GM12864 (cell line): Measurements from ENCODE around the gene SPRR2D.

Source experiments
- DNase-seq: peaks from one replicate; pipeline ENCODE4 v3.0.0-alpha.2; 2011; ENCODE audit warnings: low read depth
- H3K4me3 ChIP-seq: 2 replicates; pipeline ENCODE4 v1.5.1; 2011; ENCODE audit warnings: mild to moderate bottlenecking, low read depth, low read length, control low read depth
- TF ChIP-seq, protein P1 (sequence below): IDR thresholded peaks from 2 replicates; pipeline ENCODE4 v1.5.1; 2011; ENCODE audit warnings: low read depth, mild to moderate bottlenecking, moderate library complexity, low read length, control low read depth, inconsistent platforms; ENCODE audit errors: missing control alignments

Gene SPRR2D

DNA sequence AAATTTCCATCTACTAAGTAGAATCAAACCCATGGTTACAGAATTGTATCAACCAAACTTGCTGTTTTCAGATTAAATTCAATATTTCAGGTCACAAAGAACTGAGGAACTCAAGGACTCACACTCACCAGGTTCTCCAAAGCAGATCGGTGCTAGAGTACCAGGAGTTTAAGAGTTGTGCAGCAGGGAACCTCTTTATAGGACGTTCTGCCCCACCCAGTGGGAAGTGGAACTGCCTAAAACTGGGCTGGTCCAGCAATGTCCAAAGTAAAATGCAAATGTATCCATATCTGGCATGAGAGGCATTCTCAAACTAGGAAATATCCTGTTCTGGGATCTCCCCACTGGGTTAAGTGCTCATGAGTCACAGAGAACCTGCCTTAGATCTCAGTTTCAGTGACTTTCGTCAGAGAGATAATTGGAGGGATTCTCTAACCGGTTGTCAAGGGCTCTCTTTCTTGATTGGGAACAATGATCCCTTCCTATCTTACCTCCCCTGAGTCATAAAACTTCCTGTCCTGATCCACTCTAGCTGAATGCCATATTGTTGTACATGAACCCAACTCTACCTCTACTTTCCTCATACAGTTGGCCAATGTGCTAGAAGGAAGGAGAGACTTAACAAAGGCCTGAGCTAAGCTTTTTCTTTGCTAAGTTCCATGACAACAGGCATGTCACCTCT, at the start of gene SPRR2D:
Gene SPRR2D, minus strand, starts transcription at position 171 of the 682 bp plus-strand sequence. CDS start 774 bp downstream, outside the sequence.
- H3K4me3 ChIP-seq, result no peak within 1 kb of the TSS
- no peak for DNase-seq
- TF ChIP-seq, protein P1, sequence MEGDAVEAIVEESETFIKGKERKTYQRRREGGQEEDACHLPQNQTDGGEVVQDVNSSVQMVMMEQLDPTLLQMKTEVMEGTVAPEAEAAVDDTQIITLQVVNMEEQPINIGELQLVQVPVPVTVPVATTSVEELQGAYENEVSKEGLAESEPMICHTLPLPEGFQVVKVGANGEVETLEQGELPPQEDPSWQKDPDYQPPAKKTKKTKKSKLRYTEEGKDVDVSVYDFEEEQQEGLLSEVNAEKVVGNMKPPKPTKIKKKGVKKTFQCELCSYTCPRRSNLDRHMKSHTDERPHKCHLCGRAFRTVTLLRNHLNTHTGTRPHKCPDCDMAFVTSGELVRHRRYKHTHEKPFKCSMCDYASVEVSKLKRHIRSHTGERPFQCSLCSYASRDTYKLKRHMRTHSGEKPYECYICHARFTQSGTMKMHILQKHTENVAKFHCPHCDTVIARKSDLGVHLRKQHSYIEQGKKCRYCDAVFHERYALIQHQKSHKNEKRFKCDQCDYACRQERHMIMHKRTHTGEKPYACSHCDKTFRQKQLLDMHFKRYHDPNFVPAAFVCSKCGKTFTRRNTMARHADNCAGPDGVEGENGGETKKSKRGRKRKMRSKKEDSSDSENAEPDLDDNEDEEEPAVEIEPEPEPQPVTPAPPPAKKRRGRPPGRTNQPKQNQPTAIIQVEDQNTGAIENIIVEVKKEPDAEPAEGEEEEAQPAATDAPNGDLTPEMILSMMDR, result no peak

DNA sequence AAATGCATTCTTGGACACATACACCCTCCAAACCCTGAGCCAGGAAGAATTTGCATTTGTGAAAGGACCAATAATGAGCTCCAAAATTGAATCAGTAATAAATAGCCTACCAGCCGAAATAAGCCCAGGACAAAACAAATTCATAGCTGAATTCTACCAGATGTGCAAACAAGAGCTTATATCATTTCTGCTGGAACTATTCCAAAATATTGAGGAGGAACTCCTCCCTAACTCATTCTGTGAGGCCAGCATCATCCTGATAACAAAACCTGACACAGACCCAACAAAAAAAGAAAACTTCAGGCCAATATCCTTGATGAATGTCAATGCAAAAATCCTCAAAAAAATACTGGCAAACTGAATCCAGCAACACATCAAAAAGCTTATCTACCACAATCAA, 46.7 kb upstream of the SPRR2D start:
- no peak overlapping the region for H3K4me3 ChIP-seq
- TF ChIP-seq, protein P1, result no peak
- DNase-seq, result no peak

DNA sequence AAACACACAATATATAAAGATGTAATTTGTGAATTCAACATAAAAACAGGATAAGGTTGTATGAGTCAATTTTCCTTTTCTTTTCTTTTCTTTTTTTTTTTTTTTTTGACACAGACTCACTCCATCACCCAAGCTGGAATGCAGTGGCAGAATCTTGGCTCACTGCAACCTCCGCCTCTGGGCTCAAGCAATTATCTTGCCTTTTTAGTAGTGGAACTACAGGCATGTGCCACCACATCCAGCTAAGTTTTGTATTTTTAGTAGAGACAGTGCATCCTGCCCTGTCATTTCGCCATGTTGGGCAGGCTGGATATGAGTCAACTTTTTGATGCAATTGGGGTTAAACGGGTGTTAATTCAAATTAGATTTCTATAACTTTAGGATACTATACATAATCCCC, 40.8 kb upstream of the SPRR2D start:
- H3K4me3 ChIP-seq, result no peak overlapping the region
- TF ChIP-seq, protein P1, result no peak
- DNase-seq, result no peak

DNA sequence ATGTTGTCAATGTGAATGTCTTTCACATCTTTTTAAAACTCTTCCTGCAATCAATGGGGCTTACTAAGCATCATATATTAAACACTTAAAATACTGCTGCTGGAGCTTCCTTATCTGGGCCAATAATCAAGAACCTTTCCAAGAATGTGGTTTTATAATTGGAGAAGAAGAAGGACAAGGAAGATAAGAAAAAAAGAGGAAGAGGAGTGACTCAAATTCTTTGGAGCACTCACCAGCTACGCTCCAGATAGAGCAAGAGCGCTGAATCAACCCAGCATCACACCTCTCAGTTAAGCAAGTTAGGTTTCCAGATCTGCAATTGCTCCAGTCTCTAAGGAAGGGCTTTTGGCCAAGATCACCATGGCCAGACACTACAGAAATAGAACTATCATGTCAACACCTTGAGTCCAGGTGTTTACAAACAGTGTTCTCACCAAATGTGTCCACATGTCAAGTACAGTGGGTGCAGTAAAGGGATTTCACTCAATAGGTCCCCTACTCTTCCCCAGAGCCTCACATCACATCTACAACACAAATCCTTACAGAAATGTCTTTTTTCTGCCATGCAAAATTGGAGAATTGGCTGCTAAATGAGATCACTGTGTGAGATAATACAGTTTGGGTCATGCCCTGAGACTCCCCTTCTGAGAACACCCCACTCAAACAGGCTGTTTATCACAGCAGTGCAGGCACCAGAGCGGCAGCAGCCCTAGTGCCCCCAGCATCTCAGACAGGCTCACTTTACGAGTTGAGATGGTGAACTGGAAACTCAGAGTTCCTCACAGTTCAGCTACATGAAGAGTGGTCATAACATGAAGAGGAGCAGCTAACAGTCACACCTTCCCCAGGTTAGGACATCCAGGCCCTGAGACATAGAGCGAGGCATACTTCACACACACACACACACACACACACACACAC, 32.1 kb upstream of the SPRR2D start:
- DNase-seq, result no peak
- no peak overlapping the region for H3K4me3 ChIP-seq
- TF ChIP-seq, protein P1, result no peak

DNA sequence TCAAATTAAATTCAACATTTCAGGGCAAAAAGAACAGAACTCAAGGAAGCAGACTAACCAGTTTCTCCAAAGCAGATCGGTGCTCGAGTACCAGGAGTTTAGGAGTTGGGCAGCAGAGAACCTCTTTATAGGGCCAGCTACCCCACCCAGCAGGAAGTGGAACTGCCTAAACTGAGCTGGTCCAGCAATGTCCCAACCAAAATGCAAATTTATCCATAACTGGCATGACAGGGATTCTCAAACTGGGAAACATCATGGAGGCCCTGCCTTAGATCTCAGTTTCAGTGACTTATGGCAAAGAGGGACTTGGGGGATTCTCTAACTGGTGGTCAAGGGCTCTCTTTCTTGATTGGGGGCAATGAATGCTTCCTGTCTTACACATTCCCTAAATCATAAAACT, 30.6 kb upstream of the SPRR2D start, which contains the start of gene SPRR2B:
Gene SPRR2B, minus strand, starts transcription at position 101 of the 400 bp plus-strand sequence. CDS start 772 bp downstream, outside the sequence.
- no peak within 1 kb of the TSS for H3K4me3 ChIP-seq
- no peak for DNase-seq
- TF ChIP-seq, protein P1, result no peak

DNA sequence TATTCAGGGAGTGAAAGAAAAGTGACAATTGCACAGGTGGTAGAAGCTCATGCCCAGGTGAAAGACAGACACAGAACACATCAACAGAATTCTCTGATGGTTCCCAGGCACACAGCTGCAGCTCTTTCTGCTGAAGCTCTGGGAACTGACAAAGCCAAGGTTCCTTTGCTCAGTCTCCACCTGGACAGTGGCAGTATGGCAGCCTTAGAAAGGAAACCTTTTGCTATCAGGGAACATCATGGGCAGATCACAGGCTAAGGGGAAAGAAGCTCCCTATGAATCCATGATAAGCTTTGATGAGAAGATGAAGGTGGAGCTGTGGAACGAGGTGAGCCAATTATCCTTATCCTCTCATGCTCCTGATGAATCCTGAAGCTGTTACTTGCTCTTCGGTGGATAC, 29.3 kb upstream of the SPRR2D start:
- DNase-seq, result no peak
- TF ChIP-seq, protein P1, result no peak
- H3K4me3 ChIP-seq, result no peak overlapping the region
